B cell (primary cell): ENCODE measurements around the gene SMAD1. TPM values are rescaled to one million over a fixed set of nuclear protein-coding genes. Genes with fewer than 3 reads are reported as not detected.

Experiments used
- ATAC-seq: fragments of 200-7000 bp; cut with Tn5 transposase; one replicate; pipeline ENCODE4 v1.10.0; 2021; ENCODE audit warnings: low read depth, mild to moderate bottlenecking, moderate number of reproducible peaks, moderate library complexity
- CTCF ChIA-PET: fragments of 350-600 bp; sonication (Branson Sonifier 250); formaldehyde crosslinking; loops from one replicate; lab custom pipeline; 2021; ENCODE audit warnings: antibody characterized with exemption, inconsistent platforms; lab: Charles Lee
- POLR2A ChIA-PET: fragments of 350-600 bp; sonication (Branson Sonifier 250); formaldehyde crosslinking; loops from one replicate; lab custom pipeline; 2021; ENCODE audit warnings: antibody characterized with exemption; lab: Charles Lee
- DNase-seq: peaks from one replicate; pipeline ENCODE4 v3.0.0; 2013
- H2AFZ ChIP-seq: 2 replicates; pipeline ENCODE4 v1.6.1; 2012; ENCODE audit warnings: mild to moderate bottlenecking, low read depth, low read length; ENCODE audit not compliant: insufficient read depth, poor library complexity, severe bottlenecking
- H3K27ac ChIP-seq, 2 donors: 1 replicate in 1 of 2; 2 replicates in 1 of 2; pipeline ENCODE4 v1.5.1; 2012 to 2013; ENCODE audit warnings: low read length in 2 of 2, mild to moderate bottlenecking in 2 of 2, moderate library complexity in 1 of 2
- H3K27me3 ChIP-seq, 4 experiments: fragments of 200-600 bp in 1 of 4; sonication (generic) in 1 of 4; replicated peaks in 1 of 4; 1 replicate in 2 of 4; 2 replicates in 2 of 4; pipeline versions ENCODE4 v1.6.1 to v1.7.0; 2013 to 2016; ENCODE audit warnings: low read length in 3 of 4, mild to moderate bottlenecking in 2 of 4, mixed read lengths in 1 of 4, moderate library complexity in 1 of 4; ENCODE audit not compliant: insufficient read depth in 4 of 4, control insufficient read depth in 3 of 4; ENCODE audit errors: control extremely low read depth in 1 of 4
- H3K36me3 ChIP-seq, 2 experiments: replicated peaks in 1 of 2; 1 replicate in 1 of 2; 2 replicates in 1 of 2; pipeline versions ENCODE4 v1.6.1 to v1.7.1; 2013; ENCODE audit warnings: low read length in 1 of 2; ENCODE audit not compliant: insufficient read depth in 2 of 2, control insufficient read depth in 1 of 2; ENCODE audit errors: control extremely low read depth in 1 of 2, extremely low read depth in 1 of 2
- H3K4me1 ChIP-seq, 2 donors: fragments of 200-600 bp in 1 of 2; sonication (generic) in 1 of 2; 1 replicate in 1 of 2; 2 replicates in 1 of 2; pipeline versions ENCODE4 v1.5.1 to v1.6.1; 2013 to 2017; ENCODE audit warnings: low read length in 2 of 2; ENCODE audit not compliant: control insufficient read depth in 2 of 2, insufficient read depth in 2 of 2
- H3K4me2 ChIP-seq: replicated peaks from 2 replicates; pipeline ENCODE3; 2012; ENCODE audit warnings: mild to moderate bottlenecking, low read depth, low read length; ENCODE audit not compliant: poor library complexity, severe bottlenecking
- H3K4me3 ChIP-seq, 5 experiments: fragments of 200-600 bp in 1 of 5; sonication (generic) in 1 of 5; 1 replicate in 3 of 5; 2 replicates in 2 of 5; pipeline versions ENCODE4 v1.5.1 to v1.7.0; 2011 to 2016; ENCODE audit warnings: low read length in 4 of 5, mild to moderate bottlenecking in 4 of 5, low read depth in 2 of 5, control low read depth in 1 of 5, moderate library complexity in 1 of 5; ENCODE audit not compliant: insufficient read depth in 1 of 5; ENCODE audit errors: control extremely low read depth in 1 of 5, extremely low read depth in 1 of 5
- H3K79me2 ChIP-seq: fragments of 200-600 bp; sonication (generic); one replicate; pipeline ENCODE4 v1.6.0; 2016; ENCODE audit warnings: low read length; ENCODE audit not compliant: control insufficient read depth, insufficient read depth
- H3K9ac ChIP-seq: fragments of 200-600 bp; sonication (generic); 2 replicates; pipeline ENCODE4 v1.6.1; 2017; ENCODE audit warnings: mild to moderate bottlenecking, low read length, moderate library complexity
- H3K9me3 ChIP-seq, 3 donors: one replicate each; pipeline versions ENCODE4 v1.6.1 to v1.7.1; 2013; ENCODE audit warnings: low read length in 2 of 3; ENCODE audit not compliant: control insufficient read depth in 2 of 3, insufficient read depth in 1 of 3; ENCODE audit errors: control extremely low read depth in 1 of 3
- H4K20me1 ChIP-seq: 2 replicates; pipeline ENCODE4 v1.6.0; 2012; ENCODE audit warnings: mild to moderate bottlenecking, low read length; ENCODE audit not compliant: insufficient read depth, control insufficient read depth, poor library complexity, severe bottlenecking
- H3K27ac Mint-ChIP-seq: one replicate; pipeline ENCODE4 v1.8.0; 2021; ENCODE audit warnings: mixed read lengths
- H3K27me3 Mint-ChIP-seq: one replicate; pipeline ENCODE4 v1.8.0; 2021; ENCODE audit warnings: mixed read lengths
- H3K4me1 Mint-ChIP-seq: one replicate; pipeline ENCODE4 v1.8.0; 2021; ENCODE audit warnings: mixed read lengths
- H3K4me3 Mint-ChIP-seq: one replicate; pipeline ENCODE4 v1.8.0; 2021; ENCODE audit warnings: mixed read lengths
- H3K9me3 Mint-ChIP-seq: one replicate; pipeline ENCODE4 v1.8.0; 2022; ENCODE audit warnings: mixed read lengths; ENCODE audit not compliant: insufficient read depth
- EZH2 ChIP-seq: IDR thresholded peaks from 2 replicates; pipeline ENCODE4 v1.6.1; 2012; ENCODE audit warnings: borderline replicate concordance, low read depth, mild to moderate bottlenecking, moderate library complexity, low read length; ENCODE audit not compliant: insufficient read depth, poor library complexity, severe bottlenecking
- WGBS: methylation state at CpG from one replicate; pipeline ENCODE4 v1.1.5; 2013; ENCODE audit warnings: missing lambda C conversion rate; ENCODE audit not compliant: insufficient coverage; 5-methylcytosine and 5-hydroxymethylcytosine counted together
- intact Hi-C: fragments of 100-400 bp; cut with micrococcal nuclease; formaldehyde crosslinking; loops from one replicate; pipeline ENCODE4 v1.10.0; 2022
- polyA plus RNA-seq: library from polyadenylated mRNA; depleted of rRNA; stranded (reverse); fragments of >200 nt; gene quantifications from 2 replicates; pipeline ENCODE4 v1.2.3, GENCODE V29; 2012
- total RNA-seq, 2 donors: library from RNA; stranded (reverse); fragments of 120-200 nt in 1 of 2; gene quantifications; 1 replicate in 1 of 2; 2 replicates in 1 of 2; pipeline versions ENCODE4 v1.2.3 to v1.2.4, GENCODE V29; 2013 to 2022
- TF ChIP-seq, protein P1 (sequence below): fragments of 200-600 bp; IDR thresholded peaks from one replicate; pipeline ENCODE4 v1.8.0; 2022; ENCODE audit warnings: antibody characterized with exemption, mild to moderate bottlenecking

The SMAD1 gene
- total and polyA plus RNA-seq, 2 donors (not counting 1 experiment from before 2014, with no cell fraction given): 0.12 TPM; not detected in 1

DNA sequence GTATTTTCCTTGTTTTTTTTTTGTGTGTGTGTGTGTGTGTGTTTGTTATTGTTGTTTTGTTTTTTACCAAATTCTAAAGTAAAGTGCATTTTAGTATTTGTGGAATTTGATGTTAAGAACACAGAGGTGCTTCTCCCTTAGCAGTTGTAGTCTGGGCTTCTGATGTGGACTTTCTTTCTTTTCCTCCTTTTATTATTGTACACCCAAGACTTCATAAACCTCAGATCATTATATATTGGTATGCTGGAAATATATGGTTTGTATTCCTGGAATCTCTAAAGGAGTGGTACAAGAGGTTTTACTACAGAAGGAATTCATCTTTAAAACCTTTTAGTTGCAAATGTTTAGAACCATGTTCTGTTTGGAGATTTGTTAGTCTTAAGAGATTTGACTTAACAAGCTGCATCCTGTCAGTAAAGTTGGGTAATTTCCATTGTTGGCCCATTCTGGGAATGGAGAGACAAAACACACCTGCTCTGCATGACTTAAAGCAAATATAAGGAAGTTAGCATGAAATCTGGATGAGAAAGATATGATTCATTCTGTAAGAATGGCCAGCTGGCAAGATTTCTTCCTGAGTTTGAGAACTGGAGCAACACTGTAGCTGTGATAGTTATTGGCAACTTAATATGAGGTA lies 64.0 kb downstream of the SMAD1 start:
- Histone ChIP-seq H3K27me3 (no peaks in the 10 kb centered on the region), H2AFZ (no peak overlapping the region), H4K20me1 (no peaks in the 10 kb centered on the region), H3K36me3 (no peaks in the 10 kb centered on the region), H3K9me3 (no peaks in the 10 kb centered on the region), H3K79me2 (no peaks in the 10 kb centered on the region), H3K27ac (no peak overlapping the region), H3K9ac (no peak overlapping the region), H3K4me2 (no peak overlapping the region), H3K4me1 (no peaks in the 10 kb centered on the region), H3K4me3 (no peak overlapping the region)
- DNase-seq (no peak), ATAC-seq (no peak)
- CTCF ChIA-PET: interaction anchor here (1.1 kb wide), 1 partner anchor 14 kb away, joined by 3 read pairs; no protein-coding TSS in a partner anchor
- no peaks in the 10 kb centered on the region for H3K4me1 Mint-ChIP-seq
- intact Hi-C loops: no loop called here
- no peak overlapping the region for H3K27ac Mint-ChIP-seq
- TF ChIP-seq, protein P1, sequence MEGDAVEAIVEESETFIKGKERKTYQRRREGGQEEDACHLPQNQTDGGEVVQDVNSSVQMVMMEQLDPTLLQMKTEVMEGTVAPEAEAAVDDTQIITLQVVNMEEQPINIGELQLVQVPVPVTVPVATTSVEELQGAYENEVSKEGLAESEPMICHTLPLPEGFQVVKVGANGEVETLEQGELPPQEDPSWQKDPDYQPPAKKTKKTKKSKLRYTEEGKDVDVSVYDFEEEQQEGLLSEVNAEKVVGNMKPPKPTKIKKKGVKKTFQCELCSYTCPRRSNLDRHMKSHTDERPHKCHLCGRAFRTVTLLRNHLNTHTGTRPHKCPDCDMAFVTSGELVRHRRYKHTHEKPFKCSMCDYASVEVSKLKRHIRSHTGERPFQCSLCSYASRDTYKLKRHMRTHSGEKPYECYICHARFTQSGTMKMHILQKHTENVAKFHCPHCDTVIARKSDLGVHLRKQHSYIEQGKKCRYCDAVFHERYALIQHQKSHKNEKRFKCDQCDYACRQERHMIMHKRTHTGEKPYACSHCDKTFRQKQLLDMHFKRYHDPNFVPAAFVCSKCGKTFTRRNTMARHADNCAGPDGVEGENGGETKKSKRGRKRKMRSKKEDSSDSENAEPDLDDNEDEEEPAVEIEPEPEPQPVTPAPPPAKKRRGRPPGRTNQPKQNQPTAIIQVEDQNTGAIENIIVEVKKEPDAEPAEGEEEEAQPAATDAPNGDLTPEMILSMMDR: no peak
- TF ChIP-seq EZH2: no peak
- POLR2A ChIA-PET: no interaction called here
- no peak overlapping the region for H3K4me3 Mint-ChIP-seq
- H3K27me3 Mint-ChIP-seq: peaks cover 18% of the 10 kb centered on the region
- H3K9me3 Mint-ChIP-seq: no peaks in the 10 kb centered on the region

DNA sequence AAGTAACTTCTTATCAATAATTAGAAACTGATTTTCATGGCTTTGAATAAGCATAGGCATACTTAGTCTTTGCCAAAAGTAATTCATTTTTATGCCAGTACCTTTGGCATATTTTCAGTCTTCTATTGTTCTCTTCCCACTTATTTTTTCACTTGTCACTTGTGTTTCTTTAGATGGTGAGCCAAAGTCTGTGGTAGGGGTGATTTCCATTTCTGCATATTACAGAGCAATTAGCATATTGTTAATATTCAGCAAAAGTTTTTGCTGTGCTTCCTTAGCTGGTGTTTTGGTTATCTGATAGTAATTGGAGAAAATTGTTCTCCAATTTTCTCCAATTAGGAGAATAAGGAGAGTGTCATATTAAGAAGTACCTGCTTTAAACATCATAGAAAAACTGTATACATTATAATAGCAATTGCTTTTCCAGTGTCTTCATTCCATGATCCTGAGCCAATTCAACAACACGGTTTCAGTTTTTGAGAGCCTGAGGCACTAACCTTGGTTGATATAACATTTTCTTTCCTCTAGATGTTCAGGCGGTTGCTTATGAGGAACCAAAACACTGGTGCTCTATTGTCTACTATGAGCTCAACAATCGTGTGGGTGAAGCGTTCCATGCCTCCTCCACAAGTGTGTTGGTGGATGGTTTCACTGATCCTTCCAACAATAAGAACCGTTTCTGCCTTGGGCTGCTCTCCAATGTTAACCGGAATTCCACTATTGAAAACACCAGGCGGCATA lies 64.7 kb downstream of the SMAD1 start:
- no peaks in the 10 kb centered on the region for H3K9me3 ChIP-seq
- ChIA-PET POLR2A (no interaction called here), CTCF (no interaction called here)
- intact Hi-C loops: no loop called here
- H3K79me2 ChIP-seq: no peaks in the 10 kb centered on the region
- peaks cover 18% of the 10 kb centered on the region for H3K27me3 Mint-ChIP-seq
- H3K9ac ChIP-seq: no peak overlapping the region
- H3K27me3 ChIP-seq: no peaks in the 10 kb centered on the region
- WGBS: 87% methylated on average over 3 of the region's 7 CpGs
- no peaks in the 10 kb centered on the region for H3K9me3 Mint-ChIP-seq
- no peak overlapping the region for H3K4me2 ChIP-seq
- H3K27ac ChIP-seq: no peak overlapping the region
- no peak for TF ChIP-seq EZH2
- TF ChIP-seq, protein P1: no peak
- no peaks in the 10 kb centered on the region for H4K20me1 ChIP-seq
- H3K36me3 ChIP-seq: no peaks in the 10 kb centered on the region
- no peaks in the 10 kb centered on the region for H3K4me1 Mint-ChIP-seq
- no peak overlapping the region for H3K27ac Mint-ChIP-seq
- DNase-seq (no peak), ATAC-seq (no peak)
- no peak overlapping the region for H3K4me3 Mint-ChIP-seq
- no peak overlapping the region for H2AFZ ChIP-seq
- no peak overlapping the region for H3K4me3 ChIP-seq
- no peaks in the 10 kb centered on the region for H3K4me1 ChIP-seq
